ENCODE data around the gene NKIRAS1. TPM values are rescaled to one million over a fixed set of nuclear protein-coding genes. Genes with fewer than 3 reads are reported as not detected.

NKIRAS1 gene
- total RNA-seq (2014; rRNA removed; shearing (Covaris generic); ENCODE audit: low replicate concordance) = 9.9 and 12.9 TPM in 2 replicates

GRCh38 chr3:23916886-23917678, at the start of gene NKIRAS1, which contains the start of gene RPL15:
Gene NKIRAS1 (minus strand): TSS chr3:23916990. CDS start chr3:23910904, 6,086 bp downstream.
Gene RPL15 (plus strand): TSS chr3:23917132. CDS start chr3:23917860, 728 bp downstream.
- no peaks in the 10 kb centered on the region for H3K27me3 ChIP-seq
- no peaks in the 10 kb centered on the region for H3K9me3 ChIP-seq
- peak; percentile 95 for DNase-seq

GRCh38 chr3:23966328-23966727, 49.5 kb upstream of the NKIRAS1 start:
- Histone ChIP-seq H3K4me3 (no peak overlapping the region), H3K27me3 (no peaks in the 10 kb centered on the region), H3K36me3 (peaks cover 14% of the 10 kb centered on the region), H3K9me3 (no peaks in the 10 kb centered on the region)
- DNase-seq = no peak

More at GRCh38 chr3:23916886-23917678, at the start of gene NKIRAS1, which contains the start of gene RPL15:
- peaks cover 38% of the 10 kb centered on the region for H3K36me3 ChIP-seq
- H3K4me3 ChIP-seq = peak within 1 kb of the TSS; percentile 96

GRCh38 chr3:23964537-23965235, 47.9 kb upstream of the NKIRAS1 start:
- no peaks in the 10 kb centered on the region for H3K9me3 ChIP-seq
- no peaks in the 10 kb centered on the region for H3K27me3 ChIP-seq
- no peak for DNase-seq
- H3K4me3 ChIP-seq = no peak overlapping the region
- H3K36me3 ChIP-seq = peaks cover 17% of the 10 kb centered on the region

GRCh38 chr3:23961913-23962312, 45.1 kb upstream of the NKIRAS1 start:
- DNase-seq = no peak
- peaks cover 7% of the 10 kb centered on the region for H3K36me3 ChIP-seq

GRCh38 chr3:23961066-23961465, 44.3 kb upstream of the NKIRAS1 start:
- Histone ChIP-seq H3K4me3 (no peak overlapping the region), H3K36me3 (peaks cover 7% of the 10 kb centered on the region), H3K9me3 (no peaks in the 10 kb centered on the region), H3K27me3 (no peaks in the 10 kb centered on the region)
- DNase-seq = no peak

More at GRCh38 chr3:23961913-23962312, 45.1 kb upstream of the NKIRAS1 start:
- Histone ChIP-seq H3K9me3 (no peaks in the 10 kb centered on the region), H3K4me3 (no peak overlapping the region), H3K27me3 (no peaks in the 10 kb centered on the region)

- Histone ChIP-seq H3K36me3 (peaks cover 7% of the 10 kb centered on the region), H3K4me3 (no peak overlapping the region), H3K9me3 (no peaks in the 10 kb centered on the region), H3K27me3 (no peaks in the 10 kb centered on the region)
- no peak for DNase-seq
These were observed 43.9 kb upstream of the NKIRAS1 start for GRCh38 chr3:23960649-23961048.

- H3K9me3 ChIP-seq = no peaks in the 10 kb centered on the region
- H3K4me3 ChIP-seq = no peak overlapping the region
- peaks cover 7% of the 10 kb centered on the region for H3K36me3 ChIP-seq
- no peaks in the 10 kb centered on the region for H3K27me3 ChIP-seq
- no peak for DNase-seq
These were observed 42.5 kb upstream of the NKIRAS1 start for GRCh38 chr3:23959135-23959900.

GRCh38 chr3:23956701-23957100, 39.9 kb upstream of the NKIRAS1 start:
- Histone ChIP-seq H3K27me3 (no peaks in the 10 kb centered on the region), H3K36me3 (peaks cover 5% of the 10 kb centered on the region), H3K9me3 (no peaks in the 10 kb centered on the region), H3K4me3 (no peak overlapping the region)
- no peak for DNase-seq

GRCh38 chr3:23954144-23954543, 37.4 kb upstream of the NKIRAS1 start:
- H3K36me3 ChIP-seq = no peaks in the 10 kb centered on the region; the same call in 1 of the 2 replicates

GRCh38 chr3:23953523-23953922, 36.7 kb upstream of the NKIRAS1 start:
- Histone ChIP-seq H3K4me3 (no peak overlapping the region), H3K27me3 (no peaks in the 10 kb centered on the region), H3K36me3 (no peaks in the 10 kb centered on the region; the same call in 1 of the 2 replicates), H3K9me3 (no peaks in the 10 kb centered on the region)
- DNase-seq = no peak

More at GRCh38 chr3:23954144-23954543, 37.4 kb upstream of the NKIRAS1 start:
- H3K27me3 ChIP-seq = no peaks in the 10 kb centered on the region
- no peak overlapping the region for H3K4me3 ChIP-seq
- H3K9me3 ChIP-seq = no peaks in the 10 kb centered on the region
- DNase-seq = no peak

- DNase-seq = no peak
These were observed 35.9 kb upstream of the NKIRAS1 start for GRCh38 chr3:23952646-23953045.

GRCh38 chr3:23950293-23950692, 33.5 kb upstream of the NKIRAS1 start:
- DNase-seq = no peak
- H3K4me3 ChIP-seq = no peak overlapping the region
- no peaks in the 10 kb centered on the region for H3K9me3 ChIP-seq
- H3K36me3 ChIP-seq = no peaks in the 10 kb centered on the region
- H3K27me3 ChIP-seq = no peaks in the 10 kb centered on the region

More at GRCh38 chr3:23952646-23953045, 35.9 kb upstream of the NKIRAS1 start:
- no peaks in the 10 kb centered on the region for H3K27me3 ChIP-seq
- no peaks in the 10 kb centered on the region; the same call in 1 of the 2 replicates for H3K36me3 ChIP-seq
- no peak overlapping the region for H3K4me3 ChIP-seq
- no peaks in the 10 kb centered on the region for H3K9me3 ChIP-seq

GRCh38 chr3:23949784-23950183, 33.0 kb upstream of the NKIRAS1 start:
- H3K4me3 ChIP-seq = no peak overlapping the region
- DNase-seq = no peak
- no peaks in the 10 kb centered on the region for H3K36me3 ChIP-seq
- H3K27me3 ChIP-seq = no peaks in the 10 kb centered on the region
- no peaks in the 10 kb centered on the region for H3K9me3 ChIP-seq

- H3K4me3 ChIP-seq = no peak overlapping the region
- no peaks in the 10 kb centered on the region for H3K36me3 ChIP-seq
- no peaks in the 10 kb centered on the region for H3K9me3 ChIP-seq
- DNase-seq = no peak
- no peaks in the 10 kb centered on the region for H3K27me3 ChIP-seq
These were observed 32.0 kb upstream of the NKIRAS1 start for GRCh38 chr3:23948761-23949160.

- DNase-seq = peak; percentile 91
- H3K4me3 ChIP-seq = peak overlapping the region; percentile 64
- H3K27me3 ChIP-seq = no peaks in the 10 kb centered on the region
- no peaks in the 10 kb centered on the region for H3K36me3 ChIP-seq
- H3K9me3 ChIP-seq = no peaks in the 10 kb centered on the region
These were observed 29.3 kb upstream of the NKIRAS1 start for GRCh38 chr3:23945913-23946687.

GRCh38 chr3:23945663-23945912, 28.8 kb upstream of the NKIRAS1 start:
- DNase-seq = no peak
- H3K4me3 ChIP-seq = peak overlapping the region; percentile 55; the same call in 1 of the 2 replicates
- H3K36me3 ChIP-seq = no peaks in the 10 kb centered on the region
- H3K9me3 ChIP-seq = no peaks in the 10 kb centered on the region
- no peaks in the 10 kb centered on the region for H3K27me3 ChIP-seq

Data from MG63 (cell line).